GM23338 (cell line): ENCODE measurements around the gene EMC10. TPM values are rescaled to one million over a fixed set of nuclear protein-coding genes. Genes with fewer than 3 reads are reported as not detected.

Experiments used
- ATAC-seq: fragments of 200-7000 bp; cut with Tn5 transposase; 3 replicates; pipeline ENCODE4 v1.9.1; 2020
- DNase-seq: peaks from one replicate; pipeline ENCODE4 v3.0.0-alpha.2; 2015; ENCODE audit warnings: low spot score
- H2AFZ ChIP-seq: fragments of 200-600 bp; sonication (generic); 2 replicates; pipeline ENCODE4 v1.8.0; 2016; ENCODE audit warnings: antibody characterized with exemption, mild to moderate bottlenecking, moderate library complexity
- H3F3A ChIP-seq: fragments of 200-600 bp; sonication (generic); replicated peaks from 2 replicates; pipeline ENCODE4 v1.8.0; 2017; ENCODE audit warnings: antibody characterized with exemption, mixed run types, low read depth
- H3K27ac ChIP-seq: fragments of 200-600 bp; sonication (generic); 2 replicates; pipeline ENCODE4 v1.6.1; 2016; ENCODE audit warnings: low read depth
- H3K27me3 ChIP-seq: fragments of 200-600 bp; sonication (generic); 2 replicates; pipeline ENCODE4 v1.8.0; 2016; ENCODE audit warnings: mild to moderate bottlenecking, mixed run types, moderate library complexity; ENCODE audit not compliant: insufficient read depth
- H3K36me3 ChIP-seq: fragments of 200-600 bp; sonication (generic); 2 replicates; pipeline ENCODE4 v1.8.0; 2016; ENCODE audit warnings: mild to moderate bottlenecking; ENCODE audit not compliant: insufficient read depth
- H3K4me1 ChIP-seq: fragments of 200-600 bp; sonication (generic); 2 replicates; pipeline ENCODE4 v1.8.0; 2016; ENCODE audit warnings: mild to moderate bottlenecking, moderate library complexity; ENCODE audit not compliant: insufficient read depth
- H3K4me2 ChIP-seq: fragments of 200-600 bp; sonication (generic); 2 replicates; pipeline ENCODE4 v1.7.1; 2017; ENCODE audit warnings: mixed run types
- H3K4me3 ChIP-seq: fragments of 200-600 bp; sonication (generic); 2 replicates; pipeline ENCODE4 v1.6.1; 2016; ENCODE audit warnings: mixed run types
- H3K79me2 ChIP-seq: fragments of 200-600 bp; sonication (generic); replicated peaks from 2 replicates; pipeline ENCODE4 v1.8.0; 2017; ENCODE audit warnings: mild to moderate bottlenecking; ENCODE audit not compliant: insufficient read depth
- H3K9me2 ChIP-seq: fragments of 200-600 bp; sonication (generic); 2 replicates; pipeline ENCODE4 v1.8.0; 2017; ENCODE audit not compliant: insufficient read depth
- H4K20me1 ChIP-seq: fragments of 200-600 bp; sonication (generic); replicated peaks from 2 replicates; pipeline ENCODE4 v1.8.0; 2017; ENCODE audit warnings: mild to moderate bottlenecking; ENCODE audit not compliant: insufficient read depth
- H3K27ac Mint-ChIP-seq: 2 replicates; pipeline ENCODE4 v1.8.0; 2020; ENCODE audit warnings: inconsistent platforms, mild to moderate bottlenecking, moderate library complexity, mixed read lengths
- H3K27me3 Mint-ChIP-seq: 3 replicates; pipeline ENCODE4 v1.8.0; 2022; ENCODE audit warnings: low read depth, mild to moderate bottlenecking, moderate library complexity, mixed read lengths, inconsistent platforms; ENCODE audit not compliant: insufficient read depth, poor library complexity
- H3K36me3 Mint-ChIP-seq: 3 replicates; pipeline ENCODE4 v1.8.0; 2021; ENCODE audit warnings: low read depth, mild to moderate bottlenecking, inconsistent platforms, moderate library complexity, mixed read lengths
- H3K4me1 Mint-ChIP-seq: 3 replicates; pipeline ENCODE4 v1.8.0; 2020; ENCODE audit warnings: mild to moderate bottlenecking, inconsistent platforms, mixed read lengths
- H3K4me3 Mint-ChIP-seq: 3 replicates; pipeline ENCODE4 v1.8.0; 2021; ENCODE audit warnings: moderate library complexity, mild to moderate bottlenecking, inconsistent platforms, mixed read lengths
- H3K9me3 Mint-ChIP-seq: 3 replicates; pipeline ENCODE4 v1.8.0; 2020; ENCODE audit warnings: moderate library complexity, mild to moderate bottlenecking, inconsistent platforms, mixed read lengths
- EZH2 ChIP-seq: fragments of 200-600 bp; sonication (generic); IDR thresholded peaks from one replicate; pipeline ENCODE4 v1.8.0; 2017; ENCODE audit warnings: antibody characterized with exemption, mild to moderate bottlenecking, low read depth; ENCODE audit not compliant: unreplicated experiment
- EZH2phosphoT487 ChIP-seq: fragments of 200-600 bp; sonication (generic); IDR thresholded peaks from one replicate; pipeline ENCODE4 v1.8.1; 2018; ENCODE audit warnings: antibody characterized with exemption; ENCODE audit not compliant: unreplicated experiment
- JUNB ChIP-seq: IDR thresholded peaks from one replicate; pipeline ENCODE4 v1.6.1; 2016; ENCODE audit warnings: antibody characterized with exemption; ENCODE audit not compliant: unreplicated experiment
- POLR2AphosphoS5 ChIP-seq: IDR thresholded peaks from 2 replicates; pipeline ENCODE4 v1.6.1; 2016; ENCODE audit warnings: antibody characterized with exemption, low read depth
- STAT1 ChIP-seq: IDR thresholded peaks from one replicate; pipeline ENCODE4 v1.6.1; 2016; ENCODE audit warnings: antibody characterized with exemption; ENCODE audit not compliant: unreplicated experiment
- ZNF114 ChIP-seq: fragments of 250-450 bp; sonication (Bioruptor Pico); IDR thresholded peaks from 2 replicates; pipeline ENCODE4 v1.5.0; 2020; ENCODE audit warnings: mild to moderate bottlenecking, moderate library complexity
- ZNF331 ChIP-seq: fragments of 250-450 bp; sonication (Bioruptor Pico); IDR thresholded peaks from 2 replicates; pipeline ENCODE4 v1.5.0; 2020; ENCODE audit warnings: low read depth, mild to moderate bottlenecking, moderate library complexity
- ZNF462 ChIP-seq: fragments of 250-450 bp; sonication (Bioruptor Pico); IDR thresholded peaks from 2 replicates; pipeline ENCODE4 v1.5.0; 2020; ENCODE audit warnings: mild to moderate bottlenecking, moderate library complexity
- polyA plus RNA-seq: library from polyadenylated mRNA; unstranded; fragments of >200 nt; fragmentation: Nextera tagmentation; extraction: Ambion mirVana; gene quantifications from 2 replicates; pipeline ENCODE4 v1.2.1, GENCODE V29; 2016
- total RNA-seq: library from RNA; depleted of rRNA; stranded (reverse); fragments of >200 nt; shearing (Covaris generic); gene quantifications from 2 replicates; pipeline ENCODE4 v1.2.3, GENCODE V29; 2014

The EMC10 gene
- total and polyA plus RNA-seq, 2 experiments from 2014 or later = 24.8 to 113 TPM

- TF ChIP-seq ZNF462 (CRISPR knock-in tag) (no peak), ZNF331 (no peak), POLR2AphosphoS5 (no peak)
Measured at GRCh38 chr19:50532952-50533351, 56.6 kb downstream of the EMC10 start (continued).

DNA sequence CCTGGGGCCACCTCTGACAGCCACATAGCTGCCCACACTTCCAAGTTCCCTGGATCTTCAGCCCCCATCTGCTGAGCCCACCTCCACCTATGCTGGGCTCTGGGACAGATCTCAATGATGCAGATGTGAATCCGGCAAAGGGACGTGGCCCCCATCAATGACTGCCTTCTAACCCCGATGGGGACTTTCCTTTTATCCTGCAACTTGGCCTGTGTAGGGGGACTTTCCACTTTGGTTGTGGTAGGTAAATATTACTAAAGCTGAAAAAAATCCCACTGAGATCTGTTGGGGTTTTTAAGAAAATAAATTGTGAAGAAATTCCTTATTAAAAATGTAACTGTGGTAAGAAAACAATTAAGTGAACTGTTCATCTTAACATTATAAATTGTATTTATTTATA is 58.2 kb downstream of the EMC10 start:
- no peak for DNase-seq
- no peak overlapping the region for H3K4me2 ChIP-seq
- H2AFZ ChIP-seq = no peak overlapping the region
- Mint-ChIP-seq H3K36me3 (peaks cover 38% of the 10 kb centered on the region), H3K4me1 (no peaks in the 10 kb centered on the region), H3K27ac (no peak overlapping the region), H3K27me3 (peaks cover 5% of the 10 kb centered on the region), H3K4me3 (no peak overlapping the region), H3K9me3 (peaks cover 96% of the 10 kb centered on the region)
- H3K27me3 ChIP-seq = no peaks in the 10 kb centered on the region
- no peak for ATAC-seq
- no peaks in the 10 kb centered on the region for H3K79me2 ChIP-seq
- no peaks in the 10 kb centered on the region for H3K36me3 ChIP-seq
- H3K9me2 ChIP-seq = 0 out of 2 replicates have a peak, but pooled peaks cover 3% of the 10 kb centered on the region
- H4K20me1 ChIP-seq = no peaks in the 10 kb centered on the region
- H3K27ac ChIP-seq = no peak overlapping the region
- TF ChIP-seq STAT1 (no peak), JUNB (no peak), ZNF331 (no peak), EZH2 (no peak), ZNF462 (CRISPR knock-in tag) (no peak), EZH2phosphoT487 (no peak), ZNF114 (CRISPR knock-in tag) (no peak)
- H3K4me1 ChIP-seq = no peaks in the 10 kb centered on the region
- H3K4me3 ChIP-seq = no peak overlapping the region
- no peaks in the 10 kb centered on the region; the same call in 1 of the 2 replicates for H3F3A ChIP-seq
